OCI-LY7 (cell line): ENCODE results near the gene NPFF. TPM values are rescaled to one million over a fixed set of nuclear protein-coding genes. Genes with fewer than 3 reads are reported as not detected.

Experiments
- BruUV-seq: library from RNA; stranded (reverse); fragments of 400-500 nt; replicated peaks from 2 replicates; lab custom pipeline; 2021; lab: Mats Ljungman, UMichigan
- CTCF ChIA-PET: fragments of 300-600 bp; sonication (Branson Sonifier 250); formaldehyde crosslinking; loops from one replicate; lab custom pipeline; 2022; ENCODE audit warnings: antibody characterized with exemption; ENCODE audit not compliant: unreplicated experiment; lab: Charles Lee
- POLR2A ChIA-PET: fragments of 300-600 bp; sonication (Branson Sonifier 250); formaldehyde crosslinking; loops from one replicate; lab custom pipeline; 2022; ENCODE audit warnings: antibody characterized with exemption; lab: Charles Lee
- DNase-seq: peaks from one replicate; pipeline ENCODE4 v3.0.0-alpha.2; 2015; ENCODE audit warnings: low spot score
- H2AFZ ChIP-seq: fragments of 200-600 bp; sonication (generic), shearing (Covaris generic); 2 replicates; pipeline ENCODE4 v1.6.1; 2014; ENCODE audit warnings: mild to moderate bottlenecking, antibody characterized with exemption, low read length, moderate library complexity
- H3K27ac ChIP-seq: fragments of 200-600 bp; sonication (generic); 2 replicates; pipeline ENCODE4 v1.5.1; 2014; ENCODE audit warnings: mixed run types, low read depth, mild to moderate bottlenecking, moderate library complexity, low read length, inconsistent platforms; ENCODE audit not compliant: poor library complexity, severe bottlenecking
- H3K36me3 ChIP-seq: fragments of 200-600 bp; sonication (generic); 2 replicates; pipeline ENCODE4 v1.6.1; 2014; ENCODE audit warnings: mild to moderate bottlenecking, antibody characterized with exemption, low read length, moderate library complexity, mixed read lengths; ENCODE audit not compliant: insufficient read depth
- H3K4me1 ChIP-seq: fragments of 200-600 bp; sonication (generic); 2 replicates; pipeline ENCODE4 v1.5.1; 2014; ENCODE audit warnings: mild to moderate bottlenecking, low read length; ENCODE audit not compliant: insufficient read depth, poor library complexity, severe bottlenecking
- H3K4me2 ChIP-seq: fragments of 200-600 bp; sonication (generic); 2 replicates; pipeline ENCODE4 v1.6.1; 2014; ENCODE audit warnings: mild to moderate bottlenecking, low read length
- H3K4me3 ChIP-seq: fragments of 200-600 bp; sonication (generic); 2 replicates; pipeline ENCODE4 v1.5.1; 2014; ENCODE audit warnings: mild to moderate bottlenecking, low read depth, low read length; ENCODE audit not compliant: poor library complexity, severe bottlenecking
- H3K79me2 ChIP-seq: fragments of 200-600 bp; sonication (generic); 2 replicates; pipeline ENCODE4 v1.6.1; 2016; ENCODE audit warnings: low read depth, mild to moderate bottlenecking, low read length, moderate library complexity, mixed read lengths; ENCODE audit not compliant: insufficient read depth
- H3K9me2 ChIP-seq: fragments of 200-600 bp; sonication (generic); 2 replicates; pipeline ENCODE4 v1.6.1; 2016; ENCODE audit warnings: mild to moderate bottlenecking, low read length, mixed read lengths; ENCODE audit not compliant: insufficient read depth
- H3K9me3 ChIP-seq: fragments of 200-600 bp; sonication (generic); 2 replicates; pipeline ENCODE4 v1.6.1; 2014; ENCODE audit warnings: mild to moderate bottlenecking, mixed run types, low read length, mixed read lengths
- H4K20me1 ChIP-seq: fragments of 200-600 bp; sonication (generic); 2 replicates; pipeline ENCODE4 v1.6.1; 2014; ENCODE audit warnings: mild to moderate bottlenecking, antibody characterized with exemption, low read length, moderate library complexity, mixed read lengths; ENCODE audit not compliant: insufficient read depth
- CTCF ChIP-seq: fragments of 200-600 bp; sonication (generic); conservative IDR thresholded peaks from 2 replicates; pipeline ENCODE4 v1.5.1; 2014; ENCODE audit warnings: mild to moderate bottlenecking, antibody characterized with exemption, low read length, moderate library complexity, mixed read lengths
- EZH2phosphoT487 ChIP-seq: fragments of 200-600 bp; sonication (generic); IDR thresholded peaks from 2 replicates; pipeline ENCODE4 v1.6.1; 2018; ENCODE audit warnings: low read depth, borderline replicate concordance, mild to moderate bottlenecking, mixed run types, antibody characterized with exemption, low read length, moderate library complexity, mixed read lengths
- intact Hi-C: fragments of 100-400 bp; cut with micrococcal nuclease; formaldehyde crosslinking; loops from one replicate; pipeline ENCODE4 v1.10.0; 2022; ENCODE audit not compliant: unreplicated experiment
- total RNA-seq, 2 experiments: library from RNA; depleted of rRNA in 1 of 2; stranded (reverse); fragments of >200 nt in 1 of 2; shearing (Covaris generic) in 1 of 2; gene quantifications; 2 replicates each; pipeline ENCODE4 v1.2.3, GENCODE V29; 2014 to 2022

The NPFF gene
- total RNA-seq, 2 experiments from 2014 or later = not detected

GRCh38 chr12:53484686-53485575 lies 22.4 kb downstream of the NPFF start:
- TF ChIP-seq EZH2phosphoT487 = no peak
- TF ChIP-seq CTCF = no peak
- Histone ChIP-seq H3K27ac (no peak overlapping the region), H3K4me2 (no peak overlapping the region), H2AFZ (no peak overlapping the region), H3K4me3 (no peak overlapping the region), H3K4me1 (no peaks in the 10 kb centered on the region), H3K79me2 (no peaks in the 10 kb centered on the region), H3K9me2 (no peaks in the 10 kb centered on the region), H3K36me3 (peaks cover 81% of the 10 kb centered on the region), H3K9me3 (no peaks in the 10 kb centered on the region), H4K20me1 (peaks cover 4% of the 10 kb centered on the region; the same call in 1 of the 2 replicates)
- DNase-seq = no peak
- POLR2A ChIA-PET = no interaction called here
- BruUV-seq = TSS peak; percentile 3
- intact Hi-C loops = no loop called here
- CTCF ChIA-PET = no interaction called here

GRCh38 chr12:53483979-53484377 lies 23.3 kb downstream of the NPFF start:
- no peak overlapping the region for H3K27ac ChIP-seq
- no peaks in the 10 kb centered on the region for H3K9me2 ChIP-seq
- TF ChIP-seq EZH2phosphoT487 = no peak
- no peak for TF ChIP-seq CTCF
- no TSS peak for BruUV-seq
- H2AFZ ChIP-seq = no peak overlapping the region
- H3K4me3 ChIP-seq = no peak overlapping the region
- peaks cover 4% of the 10 kb centered on the region; the same call in 1 of the 2 replicates for H4K20me1 ChIP-seq
- H3K36me3 ChIP-seq = peaks cover 90% of the 10 kb centered on the region
- no peak overlapping the region for H3K4me2 ChIP-seq
- no peaks in the 10 kb centered on the region; the same call in 1 of the 2 replicates for H3K79me2 ChIP-seq
- DNase-seq = no peak
- ChIA-PET CTCF (no interaction called here), POLR2A (interaction anchor here (0.9 to 1.1 kb wide), 2 partner anchors 8 to 11 kb away, joined by 3 read pairs; no protein-coding TSS in a partner anchor)
- H3K4me1 ChIP-seq = no peaks in the 10 kb centered on the region
- H3K9me3 ChIP-seq = no peaks in the 10 kb centered on the region
- intact Hi-C loops = no loop called here
